ENCODE data around the gene PPP1R26. TPM values are rescaled to one million over a fixed set of nuclear protein-coding genes. Genes with fewer than 3 reads are reported as not detected.
"Not testable (repeated sequence)": the region's sequence is repeated elsewhere in the genome, so short reads cannot be mapped to it uniquely, and the experiment has no call there.

The PPP1R26 gene
- total and polyA plus RNA-seq, 12 donors: 3.3 to 34.8 (median 15.8) TPM

DNA sequence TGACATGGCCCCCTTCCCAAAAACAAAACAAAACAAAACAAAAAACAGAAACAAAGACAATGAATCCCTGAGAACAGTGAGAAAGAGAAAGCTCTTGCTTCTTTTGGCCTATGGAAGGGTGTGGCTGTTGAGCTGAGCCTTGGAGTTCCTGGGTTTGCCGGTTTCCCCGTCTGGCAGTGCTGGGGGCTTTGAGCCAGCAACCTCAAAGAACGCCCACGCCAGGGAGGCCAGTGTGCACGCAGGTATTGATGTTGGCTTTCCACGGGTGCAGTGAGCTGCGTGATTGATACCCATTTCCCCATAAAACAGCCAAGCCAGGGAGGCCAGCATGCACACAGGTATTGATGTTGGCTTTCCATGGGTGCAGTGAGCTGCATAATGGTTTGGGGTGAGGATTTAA, 33.3 kb downstream of the PPP1R26 start:
- no peaks in the 10 kb centered on the region for H3K27me3 ChIP-seq
- H3K27ac ChIP-seq: no peak overlapping the region
- WGBS, 4 donors: 47 to 52% (median 50%) methylated on average over 6 to 7 of the region's 7 CpGs
- H3K4me3 ChIP-seq: no peak overlapping the region
- TF ChIP-seq, protein P1, sequence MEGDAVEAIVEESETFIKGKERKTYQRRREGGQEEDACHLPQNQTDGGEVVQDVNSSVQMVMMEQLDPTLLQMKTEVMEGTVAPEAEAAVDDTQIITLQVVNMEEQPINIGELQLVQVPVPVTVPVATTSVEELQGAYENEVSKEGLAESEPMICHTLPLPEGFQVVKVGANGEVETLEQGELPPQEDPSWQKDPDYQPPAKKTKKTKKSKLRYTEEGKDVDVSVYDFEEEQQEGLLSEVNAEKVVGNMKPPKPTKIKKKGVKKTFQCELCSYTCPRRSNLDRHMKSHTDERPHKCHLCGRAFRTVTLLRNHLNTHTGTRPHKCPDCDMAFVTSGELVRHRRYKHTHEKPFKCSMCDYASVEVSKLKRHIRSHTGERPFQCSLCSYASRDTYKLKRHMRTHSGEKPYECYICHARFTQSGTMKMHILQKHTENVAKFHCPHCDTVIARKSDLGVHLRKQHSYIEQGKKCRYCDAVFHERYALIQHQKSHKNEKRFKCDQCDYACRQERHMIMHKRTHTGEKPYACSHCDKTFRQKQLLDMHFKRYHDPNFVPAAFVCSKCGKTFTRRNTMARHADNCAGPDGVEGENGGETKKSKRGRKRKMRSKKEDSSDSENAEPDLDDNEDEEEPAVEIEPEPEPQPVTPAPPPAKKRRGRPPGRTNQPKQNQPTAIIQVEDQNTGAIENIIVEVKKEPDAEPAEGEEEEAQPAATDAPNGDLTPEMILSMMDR (IDR thresholded peaks at IDR 0.05): no peak
- H3K36me3 ChIP-seq (replicated peaks in 1 of 2): no peaks in the 10 kb centered on the region
- intact Hi-C loops (cut with DNase I): no loop called here
- peak in 2 of 7 donors; percentile 7 to 16 for DNase-seq
- no peaks in the 10 kb centered on the region for H3K9me3 ChIP-seq (replicated peaks in 1 of 3)
- H3K4me1 ChIP-seq (replicated peaks in 1 of 2): no peaks in the 10 kb centered on the region

DNA sequence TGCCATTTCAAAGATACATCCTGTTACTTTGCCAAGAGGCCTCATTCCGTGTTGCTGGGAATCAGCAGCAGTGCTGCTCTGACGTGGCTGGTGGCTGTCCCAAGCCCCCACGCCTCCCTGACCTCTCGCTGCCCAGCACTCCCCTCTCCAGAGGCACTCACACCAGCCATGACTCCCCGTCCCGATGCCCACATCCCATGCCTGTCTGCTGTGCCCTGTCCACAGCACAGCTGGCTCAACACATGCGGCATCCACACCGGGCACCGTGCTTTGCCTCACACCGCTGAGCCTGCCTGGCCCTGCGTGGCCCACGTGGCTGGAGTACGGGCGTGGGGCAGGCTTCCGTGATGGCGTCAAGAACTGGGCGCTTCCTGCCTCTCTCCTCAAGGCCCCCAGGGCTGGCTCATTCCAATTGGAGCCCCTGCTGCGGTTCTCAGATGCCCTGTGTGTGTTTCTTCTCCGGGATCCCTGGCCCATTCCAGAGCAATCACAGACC, 33.8 kb downstream of the PPP1R26 start:
- Histone ChIP-seq H3K9me3 (replicated peaks in 1 of 3) (no peaks in the 10 kb centered on the region), H3K27me3 (no peaks in the 10 kb centered on the region), H3K4me1 (replicated peaks in 1 of 2) (no peaks in the 10 kb centered on the region), H3K36me3 (replicated peaks in 1 of 2) (no peaks in the 10 kb centered on the region), H3K27ac (no peak overlapping the region), H3K4me3 (no peak overlapping the region)
- WGBS, 4 donors: 69 to 81% (median 74%) methylated on average over 12 to 19 of the region's 19 CpGs
- DNase-seq: peak in 3 of 7 donors; percentile 8 to 35 (median 15)
- TF ChIP-seq, protein P1 (IDR thresholded peaks at IDR 0.05): no peak
- TF ChIP-seq POLR2A (IDR thresholded peaks at IDR 0.05): no peak
- intact Hi-C loops (cut with DNase I): no loop called here

DNA sequence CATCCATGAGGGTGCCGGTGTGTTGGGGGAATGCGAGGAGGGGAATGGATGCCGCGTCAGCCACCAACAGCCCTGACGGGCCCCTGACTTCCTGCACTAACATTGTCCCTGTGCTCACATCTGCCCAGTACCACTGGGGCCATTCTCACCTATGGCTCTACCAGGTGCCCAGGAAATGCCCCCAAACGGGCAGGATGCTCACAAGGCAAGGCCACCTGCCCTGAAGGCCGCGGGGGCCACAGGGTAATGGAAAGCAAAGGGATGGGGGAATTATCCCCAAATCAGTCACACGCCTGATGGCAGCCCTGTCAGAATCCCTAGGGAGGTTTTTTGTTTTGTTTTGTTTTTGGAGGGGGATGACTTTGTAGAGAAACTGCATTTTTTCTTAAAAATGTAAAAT, 34.3 kb downstream of the PPP1R26 start:
- 40 to 88% (median 88%) methylated on average over 1 to 9 of the region's 9 CpGs; no CpG with 5 or more reads in 1 of the 4 donors for WGBS, 4 donors
- H3K27me3 ChIP-seq; H3K4me3 ChIP-seq; H3K27ac ChIP-seq; H3K9me3 ChIP-seq (replicated peaks in 1 of 3); intact Hi-C loops (cut with DNase I); H3K36me3 ChIP-seq (replicated peaks in 1 of 2); H3K4me1 ChIP-seq (replicated peaks in 1 of 2): not testable (repeated sequence)
- DNase-seq: peak in 1 of 7 donors; percentile 8

DNA sequence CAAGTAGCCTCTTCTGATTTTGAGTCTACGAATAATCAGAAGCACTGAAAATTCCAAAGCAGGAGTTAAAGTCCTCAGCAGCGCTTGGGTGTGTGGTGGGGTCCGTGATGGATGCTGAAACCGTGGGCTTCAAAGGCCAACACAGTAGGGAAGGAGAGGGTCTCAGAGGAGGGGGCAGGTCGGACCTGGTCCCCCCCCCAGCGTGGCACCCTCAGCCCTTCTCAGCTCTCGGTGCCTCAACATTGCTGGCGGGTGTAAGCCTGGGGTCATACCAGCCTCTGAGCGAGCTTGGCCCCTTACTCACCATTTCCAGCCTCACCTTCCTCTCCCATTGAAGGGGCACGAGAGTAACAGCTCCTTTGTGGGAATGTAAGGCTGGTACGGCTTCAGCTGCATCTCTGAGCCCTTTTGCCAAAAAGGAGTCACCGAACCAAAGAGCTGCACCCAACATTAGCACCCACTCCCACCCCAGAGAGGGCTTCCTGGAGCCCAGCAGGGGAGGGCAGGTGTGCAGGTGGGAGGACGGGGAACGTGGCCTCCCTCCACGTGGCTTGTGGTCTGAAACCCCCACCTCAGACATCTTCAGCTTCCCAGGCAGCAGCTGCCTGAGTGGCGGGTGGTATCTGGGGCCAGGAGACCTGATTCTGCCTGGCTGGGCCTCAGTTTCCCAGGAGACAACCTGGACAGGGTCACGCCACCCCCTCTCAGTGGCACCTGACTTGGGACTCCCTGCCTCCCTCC, 34.9 kb downstream of the PPP1R26 start:
- Histone ChIP-seq H3K27me3 (no peaks in the 10 kb centered on the region), H3K4me1 (replicated peaks in 1 of 2) (no peaks in the 10 kb centered on the region), H3K4me3 (no peak overlapping the region), H3K36me3 (replicated peaks in 1 of 2) (no peaks in the 10 kb centered on the region), H3K9me3 (replicated peaks in 1 of 3) (no peaks in the 10 kb centered on the region), H3K27ac (no peak overlapping the region)
- DNase-seq: peak in 4 of 7 donors; percentile 5 to 21 (median 12)
- TF ChIP-seq POLR2A (IDR thresholded peaks at IDR 0.05): no peak
- TF ChIP-seq, protein P1 (IDR thresholded peaks at IDR 0.05): no peak
- 81 to 87% (median 85%) methylated on average over 12 to 17 of the region's 17 CpGs for WGBS, 4 donors
- intact Hi-C loops (cut with DNase I): no loop called here
